Measurements from ENCODE around the gene KCNIP4. TPM values are rescaled to one million over a fixed set of nuclear protein-coding genes. Genes with fewer than 3 reads are reported as not detected.

Gene KCNIP4
- total and polyA plus RNA-seq, 12 donors, result 0.15 TPM; not detected in 11

- Histone ChIP-seq H3K9me3 (peaks cover 0 to 13% (median 0%) of the 10 kb centered on the region in 11 donors), H3K27me3 (no peaks in the 10 kb centered on the region), H3K36me3 (no peaks in the 10 kb centered on the region), H3K4me1 (no peaks in the 10 kb centered on the region), H3K27ac (no peak overlapping the region), H3K4me3 (no peak overlapping the region)
- ATAC-seq, result no peak
- TF ChIP-seq CTCF (IDR thresholded peaks at IDR 0.05), result no peak
- intact Hi-C loops (cut with DNase I), result no loop called here
- no peak for DNase-seq
- WGBS, 2 donors, result 69 to 78% methylated on average over 3 of the region's 3 CpGs
Measured at GRCh38 chr4:21544955-21545354, 403.6 kb downstream of the KCNIP4 start.

- no peaks in the 10 kb centered on the region for H3K36me3 ChIP-seq
- intact Hi-C loops (cut with DNase I), result no loop called here
- ATAC-seq (no peak), DNase-seq (no peak)
- WGBS, 2 donors, result 6 to 15% methylated on average over 1 of the region's 1 CpG
- no peaks in the 10 kb centered on the region for H3K27me3 ChIP-seq
- H3K27ac ChIP-seq, result no peak overlapping the region
- H3K4me3 ChIP-seq, result no peak overlapping the region
- TF ChIP-seq CTCF (IDR thresholded peaks at IDR 0.05), result no peak
- H3K4me1 ChIP-seq, result no peaks in the 10 kb centered on the region
- H3K9me3 ChIP-seq, result peaks cover 0 to 13% (median 0%) of the 10 kb centered on the region in 11 donors
Measured at GRCh38 chr4:21544415-21544814, 404.2 kb downstream of the KCNIP4 start.

GRCh38 chr4:21543514-21543913 lies 405.1 kb downstream of the KCNIP4 start:
- intact Hi-C loops (cut with DNase I), result no loop called here
- H3K9me3 ChIP-seq, result peaks cover 0 to 13% (median 0%) of the 10 kb centered on the region in 11 donors
- H3K27ac ChIP-seq, result no peak overlapping the region
- H3K27me3 ChIP-seq, result no peaks in the 10 kb centered on the region
- DNase-seq (no peak), ATAC-seq (no peak)
- TF ChIP-seq CTCF (IDR thresholded peaks at IDR 0.05), result no peak
- H3K4me3 ChIP-seq, result no peak overlapping the region
- no peaks in the 10 kb centered on the region for H3K36me3 ChIP-seq
- WGBS, 2 donors, result 56 to 60% methylated on average over 3 of the region's 3 CpGs
- H3K4me1 ChIP-seq, result no peaks in the 10 kb centered on the region

GRCh38 chr4:21535898-21536297 lies 412.7 kb downstream of the KCNIP4 start:
- 66 to 72% methylated on average over 3 of the region's 3 CpGs for WGBS, 2 donors
- Histone ChIP-seq H3K4me3 (no peak overlapping the region), H3K27me3 (no peaks in the 10 kb centered on the region), H3K9me3 (no peaks in the 10 kb centered on the region), H3K4me1 (no peaks in the 10 kb centered on the region), H3K36me3 (no peaks in the 10 kb centered on the region), H3K27ac (no peak overlapping the region)
- intact Hi-C loops (cut with DNase I), result no loop called here
- DNase-seq (no peak), ATAC-seq (no peak)
- no peak for TF ChIP-seq CTCF (IDR thresholded peaks at IDR 0.05)

- no peaks in the 10 kb centered on the region for H3K36me3 ChIP-seq
- no peak for DNase-seq
- intact Hi-C loops (cut with DNase I), result no loop called here
- no peak overlapping the region for H3K4me3 ChIP-seq
- ATAC-seq, result no peak
- no peaks in the 10 kb centered on the region for H3K27me3 ChIP-seq
- H3K4me1 ChIP-seq, result no peaks in the 10 kb centered on the region
- no peak overlapping the region for H3K27ac ChIP-seq
- TF ChIP-seq CTCF (IDR thresholded peaks at IDR 0.05), result no peak
- H3K9me3 ChIP-seq, result no peaks in the 10 kb centered on the region
Measured at GRCh38 chr4:21531048-21531447, 417.5 kb downstream of the KCNIP4 start.

Data from heart right ventricle (tissue), 16 donors.